GM18909 (cell line): ENCODE measurements around the gene CD300E.
"Not testable (repeated sequence)": the region's sequence is repeated elsewhere in the genome, so short reads cannot be mapped to it uniquely, and the experiment has no call there.

ENCODE experiments used
- ATAC-seq: cut with Tn5 transposase; IDR thresholded peaks from one replicate; pipeline ENCODE4 v1.9.1; 2021; ENCODE audit warnings: mild to moderate bottlenecking; ENCODE audit not compliant: unreplicated experiment, poor library complexity

Gene CD300E

GRCh38 chr17:74601944-74602572 lies 21.5 kb downstream of the CD300E start:
- no peak for ATAC-seq

GRCh38 chr17:74599448-74599939 lies 24.0 kb downstream of the CD300E start:
- ATAC-seq, result no peak

- ATAC-seq, result no peak
Observed at GRCh38 chr17:74599023-74599399, 24.5 kb downstream of the CD300E start.

GRCh38 chr17:74598346-74599022 lies 25.1 kb downstream of the CD300E start:
- no peak for ATAC-seq

GRCh38 chr17:74597069-74597790 lies 26.3 kb downstream of the CD300E start:
- ATAC-seq, result no peak

- no peak for ATAC-seq
Observed at GRCh38 chr17:74595037-74595750, 28.3 kb downstream of the CD300E start.

GRCh38 chr17:74592087-74592990 lies 31.2 kb downstream of the CD300E start, which contains the start of gene CD300LD:
Gene CD300LD, minus strand, starts transcription at chr17:74592283. Its CDS starts 81 bp downstream, at chr17:74592202.
- ATAC-seq, result no peak

- no peak for ATAC-seq
Observed at GRCh38 chr17:74591503-74591902, 32.0 kb downstream of the CD300E start.

GRCh38 chr17:74585711-74586110 lies 37.8 kb downstream of the CD300E start:
- ATAC-seq, result no peak

- no peak for ATAC-seq
Observed at GRCh38 chr17:74584292-74585060, 39.1 kb downstream of the CD300E start.

- ATAC-seq, result no peak
Observed at GRCh38 chr17:74582633-74583032, 40.9 kb downstream of the CD300E start.

GRCh38 chr17:74579900-74580299 lies 43.6 kb downstream of the CD300E start:
- no peak for ATAC-seq

- ATAC-seq, result no peak
Observed at GRCh38 chr17:74578979-74579378, 44.6 kb downstream of the CD300E start.

GRCh38 chr17:74574489-74575142 lies 48.9 kb downstream of the CD300E start:
- ATAC-seq, result no peak

- ATAC-seq, result not testable (repeated sequence)
Observed at GRCh38 chr17:74573635-74574034, 49.9 kb downstream of the CD300E start.

- ATAC-seq, result no peak
Observed at GRCh38 chr17:74573169-74573568, 50.4 kb downstream of the CD300E start.

GRCh38 chr17:74571621-74572270 lies 51.8 kb downstream of the CD300E start:
- no peak for ATAC-seq
